Endothelial cell of umbilical vein (primary cell): ENCODE data around the gene C10orf67. TPM values are rescaled to one million over a fixed set of nuclear protein-coding genes. Genes with fewer than 3 reads are reported as not detected.

Source experiments
- BruUV-seq: library from RNA; stranded (reverse); fragments of 400-500 nt; replicated peaks from 2 replicates; lab custom pipeline; 2021; lab: Mats Ljungman, UMichigan
- CTCF ChIA-PET: fragments of 300-600, 350-600 bp; sonication (Branson Sonifier 250); formaldehyde crosslinking; loops from one replicate; lab custom pipeline; 2021; ENCODE audit warnings: antibody characterized with exemption, inconsistent platforms; lab: Charles Lee
- POLR2A ChIA-PET: fragments of 300-600, 350-600 bp; sonication (Branson Sonifier 250); formaldehyde crosslinking; loops from one replicate; lab custom pipeline; 2021; ENCODE audit warnings: antibody characterized with exemption, inconsistent platforms; lab: Charles Lee
- DNase-seq: peaks from one replicate; pipeline ENCODE4 v3.0.0-alpha.2; 2011; ENCODE audit warnings: low read depth, low spot score
- FAIRE-seq: peaks from 2 replicates; lab custom pipeline; 2011; peaks lifted over from hg19 to GRCh38; lab: Jason Lieb, UNC
- H2AFZ ChIP-seq: 2 replicates; pipeline ENCODE4 v1.6.0; 2012; ENCODE audit warnings: low read depth, low read length, control low read depth, inconsistent platforms
- H3K27ac ChIP-seq: 2 replicates; pipeline ENCODE4 v1.5.1; 2011; ENCODE audit warnings: low read depth, mild to moderate bottlenecking, control low read depth, low read length, moderate library complexity; ENCODE audit not compliant: insufficient read depth
- H3K27me3 ChIP-seq, 2 experiments: 2 replicates each; pipeline versions ENCODE4 v1.6.0 to v1.6.1; 2011; ENCODE audit warnings: low read length in 2 of 2, mixed read lengths in 1 of 2; ENCODE audit not compliant: control insufficient read depth in 2 of 2, insufficient read depth in 2 of 2
- H3K36me3 ChIP-seq, 2 experiments: 2 replicates in 1 of 2; 3 replicates in 1 of 2; pipeline ENCODE4 v1.5.1; 2011; ENCODE audit warnings: low read length in 2 of 2, mild to moderate bottlenecking in 1 of 2, moderate library complexity in 1 of 2; ENCODE audit not compliant: control insufficient read depth in 2 of 2, insufficient read depth in 2 of 2; ENCODE audit errors: extremely low read depth in 1 of 2
- H3K4me1 ChIP-seq: 3 replicates; pipeline ENCODE4 v1.5.1; 2011; ENCODE audit warnings: mild to moderate bottlenecking, low read length; ENCODE audit not compliant: control insufficient read depth, insufficient read depth; ENCODE audit errors: extremely low read depth
- H3K4me2 ChIP-seq: 2 replicates; pipeline ENCODE4 v1.6.1; 2011; ENCODE audit warnings: low read length, control low read depth, mixed read lengths; ENCODE audit not compliant: insufficient read depth
- H3K4me3 ChIP-seq, 3 experiments: fragments of 200-600 bp in 1 of 3; sonication (generic), shearing (Covaris generic) in 1 of 3; replicated peaks in 1 of 3; 2 replicates each; pipeline ENCODE4 v1.5.1; 2011 to 2016; ENCODE audit warnings: control low read depth in 3 of 3, low read length in 3 of 3, mild to moderate bottlenecking in 2 of 3, inconsistent platforms in 1 of 3, low read depth in 1 of 3, moderate library complexity in 1 of 3; ENCODE audit not compliant: insufficient read depth in 1 of 3
- H3K79me2 ChIP-seq: 2 replicates; pipeline ENCODE4 v1.6.0; 2012; ENCODE audit warnings: low read length, inconsistent platforms; ENCODE audit not compliant: control insufficient read depth, insufficient read depth
- H3K9ac ChIP-seq: replicated peaks from 2 replicates; pipeline ENCODE3; 2011; ENCODE audit warnings: low read length, control low read depth; ENCODE audit not compliant: insufficient read depth; ENCODE audit errors: extremely low read depth
- H3K9me1 ChIP-seq: replicated peaks from 3 replicates; pipeline ENCODE4 v1.6.0; 2011; ENCODE audit warnings: mild to moderate bottlenecking, low read length; ENCODE audit not compliant: control insufficient read depth, insufficient read depth; ENCODE audit errors: extremely low read depth
- H3K9me3 ChIP-seq: replicated peaks from 2 replicates; pipeline ENCODE4 v1.5.1; 2012; ENCODE audit warnings: low read length, inconsistent platforms; ENCODE audit not compliant: control insufficient read depth, insufficient read depth
- H4K20me1 ChIP-seq: replicated peaks from 2 replicates; pipeline ENCODE3; 2011; ENCODE audit warnings: mild to moderate bottlenecking, low read length; ENCODE audit not compliant: control insufficient read depth, insufficient read depth; ENCODE audit errors: extremely low read depth
- CTCF ChIP-seq, 2 donors: IDR thresholded peaks; 1 replicate in 1 of 2; 2 replicates in 1 of 2; pipeline ENCODE4 v1.5.1; 2011; ENCODE audit warnings: low read length in 2 of 2, mild to moderate bottlenecking in 2 of 2, moderate library complexity in 2 of 2, control low read depth in 1 of 2, inconsistent platforms in 1 of 2, low read depth in 1 of 2; ENCODE audit not compliant: insufficient read depth in 1 of 2; ENCODE audit errors: extremely low read depth in 1 of 2
- EZH2 ChIP-seq: IDR thresholded peaks from 2 replicates; pipeline ENCODE4 v1.6.1; 2012; ENCODE audit warnings: borderline replicate concordance, low read depth, mild to moderate bottlenecking, moderate library complexity, low read length, inconsistent platforms; ENCODE audit not compliant: severe bottlenecking
- FOS ChIP-seq: IDR thresholded peaks from 2 replicates; pipeline ENCODE4 v1.6.1; 2011; ENCODE audit warnings: mild to moderate bottlenecking, low read length, moderate library complexity, borderline replicate concordance; ENCODE audit not compliant: insufficient read depth
- GATA2 ChIP-seq: IDR thresholded peaks from 2 replicates; pipeline ENCODE4 v1.7.0; 2011; ENCODE audit warnings: low read depth, mild to moderate bottlenecking, moderate library complexity, mixed read lengths, low read length; ENCODE audit not compliant: insufficient read length, insufficient read depth
- JUN ChIP-seq: IDR thresholded peaks from 2 replicates; pipeline ENCODE4 v1.6.1; 2011; ENCODE audit warnings: borderline replicate concordance, low read depth; ENCODE audit not compliant: insufficient read length, insufficient read depth
- MAX ChIP-seq: IDR thresholded peaks from 2 replicates; pipeline ENCODE4 v1.6.1; 2011; ENCODE audit not compliant: insufficient read depth, insufficient read length
- MYC ChIP-seq: IDR thresholded peaks from one replicate; pipeline ENCODE4 v1.6.1; 2011; ENCODE audit warnings: mild to moderate bottlenecking, low read depth, low read length
- POLR2A ChIP-seq: IDR thresholded peaks from 2 replicates; pipeline ENCODE4 v1.6.1; 2012; ENCODE audit warnings: low read depth, mild to moderate bottlenecking, control low read depth, low read length
- POLR2AphosphoS5 ChIP-seq: IDR thresholded peaks from 2 replicates; pipeline ENCODE4 v1.6.1; 2012; ENCODE audit warnings: low read depth, mild to moderate bottlenecking, control low read depth, low read length, moderate library complexity; ENCODE audit not compliant: insufficient read depth
- dilution Hi-C: fragments of 300-500 bp; cut with MboI; formaldehyde crosslinking; loops from one replicate; pipeline ENCODE4 v1.15.0; 2019; ENCODE audit warnings: low sequenced_read_pairs; ENCODE audit not compliant: extremely low pct_ligation_motif_present
- intact Hi-C: fragments of 100-400 bp; cut with micrococcal nuclease; formaldehyde crosslinking; loops from one replicate; pipeline ENCODE4 v1.10.0; 2022
- polyA plus RNA-seq, 4 experiments: library from polyadenylated mRNA; depleted of rRNA in 3 of 4; stranded (reverse) in 3 of 4; unstranded in 1 of 4; fragments of >200 nt; gene quantifications; 2 replicates each; pipeline versions ENCODE4 v1.2.1 to v1.2.3, GENCODE V29; 2011 to 2012; ENCODE audit warnings: missing spikeins in 1 of 4
- total RNA-seq: library from RNA; stranded (reverse); gene quantifications from 2 replicates; pipeline ENCODE4 v1.2.3, GENCODE V29; 2021

Gene C10orf67
- total and polyA plus RNA-seq, 2 donors (not counting 3 experiments of a cell fraction or from before 2014, with no cell fraction given) = not detected

GRCh38 chr10:23258516-23258915 lies 86.1 kb downstream of the C10orf67 start:
- BruUV-seq = no TSS peak
- Histone ChIP-seq H3K27me3 (no peaks in the 10 kb centered on the region), H3K9ac (no peak overlapping the region), H3K36me3 (no peaks in the 10 kb centered on the region), H2AFZ (no peak overlapping the region), H3K9me1 (no peaks in the 10 kb centered on the region), H3K4me2 (no peak overlapping the region), H4K20me1 (no peaks in the 10 kb centered on the region), H3K79me2 (no peaks in the 10 kb centered on the region), H3K27ac (no peak overlapping the region), H3K4me1 (no peaks in the 10 kb centered on the region), H3K9me3 (no peaks in the 10 kb centered on the region), H3K4me3 (no peak overlapping the region)
- DNase-seq (no peak), FAIRE-seq (no peak)
- intact Hi-C loops = no loop called here
- TF ChIP-seq EZH2 = no peak
- no peak for TF ChIP-seq FOS
- no peak for TF ChIP-seq CTCF (IDR thresholded peaks at IDR 0.05; ENCODE audit: extremely low read depth in 1 of 2, insufficient read depth in 1 of 2, low read depth in 1 of 2, low read length in 2 of 2)
- TF ChIP-seq POLR2A = no peak
- no peak for TF ChIP-seq JUN
- no peak for TF ChIP-seq POLR2AphosphoS5
- no peak for TF ChIP-seq GATA2
- TF ChIP-seq MAX = no peak
- TF ChIP-seq MYC = no peak
- dilution Hi-C loops = no loop called here
- ChIA-PET CTCF (no interaction called here), POLR2A (no interaction called here)
